GM21737 (cell line): ENCODE results near the gene RADIL.
"Not testable (repeated sequence)": the region's sequence is repeated elsewhere in the genome, so short reads cannot be mapped to it uniquely, and the experiment has no call there.

ENCODE experiments used
- ATAC-seq: cut with Tn5 transposase; IDR thresholded peaks from one replicate; pipeline ENCODE4 v1.9.1; 2021; ENCODE audit warnings: mild to moderate bottlenecking, moderate library complexity; ENCODE audit not compliant: unreplicated experiment

The RADIL gene

GRCh38 chr7:4794171-4794570 lies 89.3 kb downstream of the RADIL start:
- not testable (repeated sequence) for ATAC-seq

DNA sequence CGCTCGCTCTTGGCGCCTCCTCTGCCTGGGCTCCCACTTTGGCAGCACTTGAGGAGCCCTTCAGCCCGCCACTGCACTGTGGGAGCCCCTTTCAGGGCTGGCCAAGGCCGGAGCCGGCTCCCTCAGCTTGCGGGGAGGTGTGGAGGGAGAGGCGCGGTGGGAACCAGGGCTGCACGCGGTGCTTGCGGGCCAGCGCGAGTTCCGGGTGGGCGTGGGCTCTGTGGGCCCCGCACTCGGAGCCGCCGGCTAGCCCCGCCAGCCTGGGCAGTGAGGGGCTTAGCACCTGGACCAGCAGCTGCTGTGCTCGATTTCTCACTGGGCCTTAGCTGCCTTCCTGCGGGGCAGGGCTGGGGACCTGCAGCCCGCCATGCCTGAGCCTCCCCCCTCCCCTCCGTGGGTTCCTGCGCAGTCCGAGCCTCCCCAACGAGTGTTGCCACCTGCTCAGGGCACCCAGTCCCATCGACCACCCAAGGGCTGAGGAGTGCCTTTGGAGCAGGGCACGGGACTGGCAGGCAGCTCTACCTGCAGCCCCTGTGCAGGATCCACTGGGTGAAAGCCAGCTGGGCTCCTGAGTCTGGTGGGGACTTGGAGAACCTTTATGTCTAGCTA lies 90.0 kb downstream of the RADIL start:
- not testable (repeated sequence) for ATAC-seq

GRCh38 chr7:4792537-4793126 lies 90.9 kb downstream of the RADIL start:
- ATAC-seq, result no peak

DNA sequence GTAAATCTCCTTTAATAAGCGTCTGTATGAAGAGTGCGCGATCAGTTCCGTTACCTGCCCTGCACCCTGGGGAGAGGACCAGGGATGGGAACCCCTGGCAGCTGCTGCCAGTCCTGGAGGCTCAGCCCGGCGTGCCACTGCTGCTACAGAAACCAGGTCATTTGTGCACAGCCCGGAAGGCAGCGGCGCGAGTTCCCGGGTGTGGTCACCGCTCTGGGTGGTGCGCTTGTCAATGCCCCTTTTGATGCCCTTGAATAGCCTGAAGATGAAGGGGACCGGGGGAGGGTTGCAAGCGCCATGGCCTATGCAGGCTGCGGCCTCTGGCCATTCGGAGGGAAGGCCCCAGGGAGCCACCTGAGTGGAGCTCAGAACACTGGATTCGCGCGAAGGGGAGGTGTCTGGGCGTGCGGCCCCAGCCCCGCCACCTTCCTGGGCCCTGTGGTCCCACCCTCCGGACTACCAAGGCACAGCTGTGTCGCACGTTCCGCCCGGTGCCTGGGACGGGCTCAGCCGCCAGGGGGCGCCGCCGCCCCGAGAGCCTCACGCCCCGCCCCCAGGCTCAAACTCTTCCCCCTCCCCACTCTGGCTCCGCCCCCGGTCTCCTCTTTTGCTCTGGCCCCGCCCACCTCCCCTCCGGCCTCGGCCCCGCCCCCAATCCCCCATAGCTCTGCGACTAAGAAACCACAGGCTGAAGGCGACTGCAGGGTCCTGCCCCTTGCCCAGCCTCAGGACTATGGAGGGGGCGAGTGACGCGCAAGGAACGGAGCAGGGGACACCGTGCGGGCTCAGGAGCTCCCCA lies 91.6 kb downstream of the RADIL start:
- ATAC-seq, result no peak

DNA sequence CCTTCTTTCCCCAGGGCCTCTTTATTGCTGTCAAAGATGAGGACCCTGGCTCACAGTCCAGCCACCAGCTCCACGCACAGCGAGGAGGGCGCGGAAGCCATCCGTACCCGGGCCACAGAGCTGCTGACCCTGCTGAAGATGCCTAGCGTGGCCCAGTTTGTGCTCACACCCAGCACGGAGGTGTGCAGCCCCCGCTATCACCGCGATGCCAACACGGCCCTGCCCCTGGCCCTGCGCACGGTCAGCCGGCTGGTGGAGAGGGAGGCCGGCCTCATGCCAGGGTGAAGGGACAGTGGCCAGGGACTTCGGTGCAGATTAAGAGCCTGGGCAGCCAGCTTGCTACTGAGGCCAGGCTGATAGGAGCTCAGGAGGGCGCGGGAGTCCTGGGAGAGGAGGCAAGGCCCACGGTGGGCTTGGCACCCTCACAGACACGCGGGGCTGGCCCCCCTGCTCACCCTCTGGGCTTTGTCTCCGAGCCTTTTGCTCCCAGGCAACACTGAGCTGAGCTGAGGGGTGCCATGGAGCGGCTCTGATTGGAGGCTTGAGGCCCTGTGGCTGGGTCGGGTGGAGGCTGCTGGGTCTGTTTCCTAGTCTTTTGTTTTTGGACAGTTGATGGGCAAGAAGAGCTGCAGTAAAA lies 92.3 kb downstream of the RADIL start:
- ATAC-seq, result no peak

DNA sequence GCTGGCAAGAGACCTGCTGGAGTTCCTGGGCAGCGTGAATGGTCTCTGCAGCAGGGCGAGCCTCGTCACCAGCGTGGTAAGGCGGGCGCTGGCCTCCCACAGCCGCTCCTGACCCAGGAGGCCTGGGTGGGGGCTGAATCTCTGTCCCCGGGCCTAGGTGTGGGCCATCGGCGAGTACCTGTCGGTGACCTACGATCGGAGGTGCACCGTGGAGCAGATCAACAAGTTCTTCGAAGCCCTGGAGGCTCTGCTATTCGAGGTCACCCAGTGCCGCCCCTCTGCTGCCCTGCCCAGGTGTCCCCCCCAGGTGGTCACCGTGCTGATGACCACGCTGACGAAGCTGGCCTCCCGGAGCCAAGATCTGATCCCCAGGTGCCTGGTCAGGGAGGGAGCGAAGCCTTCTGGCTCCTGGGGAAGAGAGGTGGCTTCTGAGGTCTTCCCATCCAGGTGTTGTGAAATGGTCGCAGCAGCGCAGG lies 93.0 kb downstream of the RADIL start:
- no peak for ATAC-seq

DNA sequence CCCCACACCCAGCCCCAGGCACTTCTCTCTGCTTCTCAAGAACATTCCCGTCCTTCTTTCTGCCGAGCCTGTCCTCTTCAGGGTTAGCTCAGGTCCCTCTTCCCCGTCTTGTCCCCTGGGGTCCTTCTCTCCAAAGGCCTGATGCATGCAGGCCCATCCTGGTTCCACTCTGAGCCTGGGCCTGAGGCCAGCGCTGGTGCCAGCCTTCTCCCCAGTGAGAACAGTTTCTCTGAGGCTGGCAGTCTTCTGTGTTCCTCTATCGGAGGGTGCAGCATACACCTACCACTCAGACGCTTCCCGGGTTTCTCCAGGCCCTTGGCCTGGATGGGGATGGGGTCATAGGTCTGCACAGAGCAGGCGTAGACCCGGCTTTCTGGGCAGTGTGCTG lies 93.4 kb downstream of the RADIL start:
- ATAC-seq, result no peak

- ATAC-seq, result no peak
These were observed 94.1 kb downstream of the RADIL start for GRCh38 chr7:4789194-4790077.

DNA sequence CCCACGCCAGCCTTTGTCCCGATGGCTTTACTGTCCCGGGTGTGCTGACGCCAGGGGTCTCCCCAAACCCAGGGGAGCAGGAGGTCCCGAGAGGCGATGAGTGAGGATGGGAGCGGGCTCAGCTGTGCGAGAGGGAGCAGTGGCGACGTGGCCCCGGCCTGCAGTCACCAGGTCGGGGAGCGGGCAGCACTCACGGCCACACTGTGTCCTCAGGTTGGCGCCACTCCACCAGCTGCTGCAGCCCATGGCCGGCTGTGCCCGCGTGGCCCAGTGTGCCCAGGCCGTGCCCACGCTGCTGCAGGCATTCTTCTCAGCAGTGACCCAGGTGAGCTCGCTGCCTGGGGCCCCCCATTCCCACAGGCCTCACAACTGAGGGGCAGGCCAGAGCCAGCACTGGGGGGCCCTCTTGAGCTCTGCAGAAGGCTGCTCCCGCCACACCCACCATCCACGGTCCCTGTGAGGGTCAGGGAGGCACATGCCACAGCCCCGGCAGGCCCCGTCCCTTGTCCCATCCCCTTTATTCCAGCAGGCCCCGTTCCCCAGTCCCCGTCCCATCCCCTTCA lies 94.8 kb downstream of the RADIL start:
- ATAC-seq, result no peak

- no peak for ATAC-seq
These were observed 95.4 kb downstream of the RADIL start for GRCh38 chr7:4787947-4788626.

DNA sequence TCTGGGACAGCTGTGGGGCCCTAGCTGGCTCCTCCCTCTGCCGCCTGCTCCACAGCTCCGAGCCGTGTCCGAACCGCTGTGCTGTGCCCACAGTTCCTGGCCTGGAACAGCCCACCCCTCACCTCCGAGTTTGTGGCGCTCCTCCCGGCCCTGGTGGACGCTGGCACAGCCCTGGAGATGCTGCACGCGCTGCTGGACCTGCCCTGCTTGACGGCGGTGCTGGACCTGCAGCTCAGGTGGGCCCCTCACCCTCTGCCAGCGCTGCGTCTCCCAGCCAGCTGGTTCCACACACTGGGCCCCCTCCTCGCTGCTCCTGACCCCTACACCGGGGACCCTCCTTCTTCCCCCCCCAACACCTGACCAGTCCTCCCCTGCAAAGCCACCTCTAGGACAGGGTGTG lies 96.0 kb downstream of the RADIL start:
- no peak for ATAC-seq

DNA sequence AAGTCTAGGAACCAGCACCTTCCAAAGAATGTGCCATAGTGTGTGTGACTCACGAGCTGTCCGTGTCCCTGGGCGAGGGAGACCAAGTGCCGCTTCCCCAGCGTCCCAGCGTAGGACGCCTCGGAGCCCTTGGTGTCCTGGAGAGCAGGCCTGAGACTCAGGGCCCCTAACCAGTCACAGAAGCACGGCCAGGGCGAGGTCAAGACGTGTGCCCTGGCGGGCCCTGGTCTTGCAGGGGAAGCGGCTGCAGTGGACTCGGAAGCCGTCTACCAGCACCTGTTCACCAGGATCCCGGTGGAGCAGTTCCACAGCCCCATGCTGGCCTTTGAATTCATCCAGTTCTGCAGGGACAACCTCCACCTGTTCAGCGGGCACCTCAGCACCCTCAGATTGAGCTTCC lies 97.5 kb downstream of the RADIL start:
- no peak for ATAC-seq

- ATAC-seq, result no peak
These were observed 98.1 kb downstream of the RADIL start for GRCh38 chr7:4785371-4785770.

DNA sequence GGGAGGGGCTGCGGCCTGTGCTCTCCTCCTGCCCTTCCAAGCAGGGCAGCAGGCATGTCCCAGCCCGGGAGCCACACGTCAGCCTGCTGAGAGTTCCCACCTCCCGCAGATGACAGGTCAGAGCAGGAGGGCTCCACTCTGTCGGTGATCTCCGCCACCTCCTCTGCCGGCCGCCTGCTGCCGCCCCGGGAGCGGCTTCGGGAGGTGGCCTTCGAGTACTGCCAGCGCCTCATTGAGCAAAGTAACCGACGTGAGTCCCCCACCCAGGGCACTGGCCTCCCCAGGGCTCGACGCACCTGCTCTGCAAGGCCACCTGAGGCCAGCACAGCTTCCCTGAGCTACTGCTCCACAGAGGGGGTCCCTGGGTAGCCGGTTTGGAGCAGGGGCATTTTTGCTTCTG lies 98.7 kb downstream of the RADIL start:
- ATAC-seq, result no peak

DNA sequence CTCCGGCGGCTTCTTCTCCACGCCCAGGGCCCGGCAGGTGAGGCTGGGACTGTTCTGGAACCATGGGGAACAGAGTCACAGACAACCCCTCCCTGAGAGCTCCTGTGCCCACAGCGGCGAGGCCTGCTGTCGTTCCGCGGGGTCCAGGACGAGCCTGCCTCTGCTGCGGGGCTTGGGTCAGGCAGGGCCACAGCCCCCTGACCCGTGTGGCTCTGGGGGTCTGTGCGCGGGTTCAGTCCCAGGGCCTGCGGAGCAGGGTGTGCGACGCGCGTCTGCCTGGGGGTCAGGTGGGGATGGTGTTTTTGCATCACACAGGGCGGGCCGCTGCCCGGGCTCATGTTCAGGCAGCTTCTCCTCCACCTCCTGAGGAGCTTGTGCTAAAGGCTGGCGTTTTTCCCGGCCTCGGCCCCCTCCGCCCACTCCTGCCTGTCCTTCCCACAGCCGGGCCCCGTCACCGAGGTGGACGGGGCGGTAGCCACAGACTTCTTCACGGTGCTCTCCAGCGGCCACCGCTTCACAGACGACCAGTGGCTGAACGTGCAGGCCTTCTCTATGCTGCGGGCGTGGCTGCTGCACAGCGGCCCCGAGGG lies 99.7 kb downstream of the RADIL start:
- no peak for ATAC-seq

GRCh38 chr7:4783292-4783652 lies 100.2 kb downstream of the RADIL start:
- no peak for ATAC-seq

DNA sequence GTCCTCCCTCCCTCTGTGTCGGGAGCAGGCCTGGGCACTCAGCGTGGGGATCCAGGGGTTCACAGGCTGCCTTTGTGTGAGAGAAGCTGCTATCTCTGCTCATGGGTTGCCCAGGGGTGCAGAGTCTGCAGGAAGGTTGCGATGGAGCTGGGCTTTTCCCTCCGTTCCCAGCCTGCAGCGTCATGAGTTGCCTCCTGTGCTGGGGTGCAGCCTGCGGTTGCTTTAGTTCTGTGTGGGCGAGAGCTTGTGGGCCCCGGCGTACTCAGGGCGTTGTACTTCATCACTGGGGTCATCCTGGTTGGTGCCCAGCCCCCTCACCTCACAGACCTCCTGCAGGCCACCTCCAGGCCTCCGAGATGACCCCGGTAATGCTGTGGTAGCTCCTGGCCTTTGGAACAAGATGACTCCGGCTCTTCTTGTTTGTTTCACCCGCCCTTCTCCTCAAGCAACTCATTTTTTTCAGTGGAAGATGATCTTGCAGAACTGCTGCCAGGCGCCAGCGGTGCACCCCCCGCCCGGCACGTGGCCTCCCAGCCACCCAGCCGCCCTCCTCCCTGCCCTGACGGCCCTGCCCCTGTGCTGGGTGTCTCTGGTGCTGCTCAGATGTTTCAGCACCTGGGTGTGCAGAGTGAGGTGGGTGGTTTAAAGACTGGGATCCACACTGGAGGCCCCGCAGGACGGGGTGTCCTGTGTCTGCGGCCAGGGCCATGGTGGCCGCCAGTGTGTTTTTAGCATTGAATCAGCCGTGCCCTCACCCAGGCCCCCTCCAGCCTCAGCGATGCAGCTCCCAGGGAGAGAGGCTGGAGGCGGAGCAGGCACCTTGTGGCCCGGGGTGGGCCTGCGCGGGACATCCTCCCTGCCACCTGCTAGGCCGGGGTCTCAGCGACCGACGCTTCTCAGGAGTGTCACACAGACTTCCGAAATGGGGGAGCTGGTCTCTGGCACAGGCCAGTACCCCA lies 100.9 kb downstream of the RADIL start:
- no peak for ATAC-seq

- ATAC-seq, result no peak
These were observed 102.0 kb downstream of the RADIL start for GRCh38 chr7:4781366-4782069.
